HG03571 (cell line): Measurements from ENCODE around the gene LPO.

Source experiments
- ATAC-seq: cut with Tn5 transposase; IDR thresholded peaks from one replicate; pipeline ENCODE4 v1.9.1; 2021; ENCODE audit not compliant: unreplicated experiment

Gene LPO

DNA sequence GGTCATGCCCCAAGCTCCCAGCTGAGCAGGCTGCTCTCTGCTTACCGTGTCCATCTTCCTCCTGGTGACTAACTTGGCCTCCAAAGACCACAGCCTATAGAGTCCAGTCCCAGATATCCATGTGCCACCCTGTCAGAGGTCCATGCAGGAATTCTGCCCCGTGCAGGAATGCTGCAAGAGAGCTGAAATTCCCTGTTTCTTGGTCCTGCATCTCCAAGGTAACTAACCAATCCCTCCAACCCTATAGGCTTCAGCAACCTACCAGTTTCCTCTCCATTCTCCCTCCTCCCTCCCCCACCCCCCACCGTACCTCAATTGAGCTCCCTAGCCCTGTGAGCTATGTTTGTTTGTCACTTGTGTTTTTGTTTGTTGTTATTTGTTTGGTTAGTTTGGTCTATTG lies 9.7 kb upstream of the LPO start:
- ATAC-seq, result no peak

DNA sequence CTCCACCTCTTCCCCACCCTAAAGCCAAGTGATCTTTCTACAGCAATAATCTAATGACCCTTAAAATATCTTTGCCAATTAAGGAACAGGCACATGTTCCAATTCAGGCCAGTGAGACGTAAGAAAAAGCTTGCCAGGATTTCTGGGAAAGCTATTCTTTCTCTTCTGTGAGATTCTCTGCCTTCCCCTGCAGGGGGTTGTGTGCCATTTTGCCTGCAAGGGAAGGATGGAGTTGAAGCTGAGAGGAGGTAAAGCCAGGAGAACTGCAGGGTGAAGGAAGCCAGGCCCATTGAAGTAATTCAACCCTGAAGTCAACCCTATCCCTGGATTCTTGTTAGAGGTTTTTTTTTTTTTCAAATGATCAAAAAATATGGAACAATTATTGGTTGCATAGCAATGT lies 9.0 kb upstream of the LPO start:
- ATAC-seq, result no peak

DNA sequence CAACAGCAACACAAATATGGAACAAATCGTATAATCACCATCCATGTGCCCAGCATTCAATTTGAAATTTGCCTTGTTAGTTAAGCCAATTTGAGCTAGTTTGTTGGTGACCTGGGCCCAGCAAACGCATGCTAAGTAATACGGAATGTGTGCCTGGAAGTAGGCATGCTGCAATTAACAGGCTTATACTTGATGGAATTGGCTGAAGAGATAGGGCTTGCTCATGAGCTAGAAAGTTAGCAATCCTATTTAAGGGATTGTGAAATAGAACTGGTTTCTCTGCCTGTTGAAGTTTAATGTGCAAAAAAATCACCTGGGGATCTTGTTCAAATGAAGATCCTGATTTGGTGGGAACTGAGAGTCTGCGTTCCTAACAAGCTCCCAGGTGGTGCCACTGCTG lies 8.5 kb upstream of the LPO start:
- no peak for ATAC-seq

DNA sequence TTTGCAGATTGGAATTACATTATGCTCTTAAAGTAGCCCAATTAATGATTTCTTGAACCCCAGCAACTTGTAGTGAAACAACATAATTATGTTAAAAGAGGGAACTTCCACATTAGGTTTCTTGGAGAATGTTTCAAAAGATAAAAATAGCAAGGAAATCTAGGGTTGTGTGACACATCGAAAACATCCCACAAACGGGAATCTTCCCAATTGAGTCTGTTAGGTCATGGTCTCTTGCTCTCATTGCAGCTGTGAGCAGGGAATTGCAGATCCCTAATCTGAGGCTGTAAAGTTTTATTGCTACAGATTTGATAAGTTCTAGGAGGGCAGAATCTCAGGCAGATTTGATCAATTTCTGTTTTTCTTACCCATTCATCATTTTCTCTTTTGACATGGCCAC lies 6.7 kb upstream of the LPO start:
- ATAC-seq, result no peak

DNA sequence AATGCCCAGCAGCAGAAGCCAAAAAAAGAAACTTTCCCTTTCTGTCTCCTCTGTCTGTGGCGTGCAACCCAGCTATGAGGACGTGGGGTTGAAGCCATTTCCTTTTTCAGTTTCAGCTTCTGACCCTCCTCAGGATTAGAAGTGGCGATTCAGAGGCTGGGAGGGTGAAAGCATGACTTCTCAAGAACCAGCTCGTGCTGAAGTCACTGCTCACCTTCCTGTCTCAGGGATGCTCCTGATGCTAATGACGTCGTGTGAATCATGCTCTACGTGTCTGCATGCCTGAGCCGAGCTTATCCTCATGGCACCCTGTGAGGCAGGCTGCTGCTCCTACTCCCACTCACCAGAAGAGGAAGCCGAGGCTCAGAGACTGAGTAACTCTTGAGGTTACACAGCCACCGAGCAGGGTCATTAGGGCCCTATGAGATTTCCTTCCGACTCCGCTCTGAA lies 5.7 kb upstream of the LPO start:
- peak; percentile 63 for ATAC-seq

DNA sequence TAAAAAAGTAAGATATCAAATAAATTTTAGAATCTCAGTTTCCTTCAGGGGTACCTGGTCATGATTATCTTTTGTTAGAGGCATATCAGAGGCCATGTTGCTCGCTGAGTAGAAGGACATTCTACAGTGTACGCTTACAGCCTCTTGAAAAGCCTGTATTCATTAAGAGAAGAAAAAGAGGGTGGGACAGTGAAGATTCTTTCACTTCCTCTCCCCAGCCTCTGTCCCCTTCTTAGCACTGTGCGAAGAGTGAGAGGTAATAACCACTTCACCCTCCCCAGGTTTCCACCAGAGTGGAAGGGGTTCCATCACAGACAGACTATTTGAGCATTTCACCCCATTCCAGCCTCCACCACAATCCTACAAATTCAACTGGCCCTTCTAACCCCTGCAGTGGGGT lies 4.8 kb upstream of the LPO start:
- ATAC-seq, result no peak

DNA sequence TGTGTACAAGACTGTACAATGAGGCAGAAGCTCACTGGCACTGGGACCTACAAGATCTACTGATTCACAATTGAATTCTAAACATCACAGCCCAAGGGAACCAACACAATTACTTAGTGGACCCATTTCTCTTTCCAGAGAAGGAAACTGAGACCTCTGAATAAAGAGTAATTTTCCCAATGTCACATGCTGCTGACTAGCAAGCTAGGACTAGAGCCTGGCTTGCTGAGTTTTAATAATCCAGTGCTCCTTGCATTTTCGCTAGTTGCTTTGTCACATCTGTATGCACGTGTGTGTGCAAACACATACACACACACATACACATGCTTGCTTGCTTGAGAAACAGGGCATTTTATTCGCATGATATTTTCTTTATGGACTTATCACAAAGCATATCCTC lies 3.9 kb upstream of the LPO start:
- ATAC-seq, result no peak

DNA sequence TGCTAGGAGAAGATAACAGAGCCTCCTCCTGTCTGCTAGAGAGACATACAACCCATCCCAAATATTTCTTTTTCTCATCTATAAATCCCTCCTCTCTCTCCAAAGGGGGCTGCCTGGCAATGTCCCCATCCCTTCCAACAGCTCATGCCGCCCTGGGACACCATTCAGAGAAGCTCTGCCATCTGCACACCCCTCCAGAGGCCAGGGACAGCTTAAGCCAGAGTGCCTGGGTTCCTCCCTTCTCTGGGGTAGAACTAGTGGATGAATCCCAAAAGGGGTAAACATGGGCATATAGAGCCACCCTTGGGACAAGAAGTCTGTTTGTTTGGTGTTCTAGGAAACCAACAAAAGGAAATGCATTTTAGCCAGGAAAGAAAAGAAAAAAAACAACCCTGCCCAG lies 2.6 kb upstream of the LPO start:
- ATAC-seq, result no peak

DNA sequence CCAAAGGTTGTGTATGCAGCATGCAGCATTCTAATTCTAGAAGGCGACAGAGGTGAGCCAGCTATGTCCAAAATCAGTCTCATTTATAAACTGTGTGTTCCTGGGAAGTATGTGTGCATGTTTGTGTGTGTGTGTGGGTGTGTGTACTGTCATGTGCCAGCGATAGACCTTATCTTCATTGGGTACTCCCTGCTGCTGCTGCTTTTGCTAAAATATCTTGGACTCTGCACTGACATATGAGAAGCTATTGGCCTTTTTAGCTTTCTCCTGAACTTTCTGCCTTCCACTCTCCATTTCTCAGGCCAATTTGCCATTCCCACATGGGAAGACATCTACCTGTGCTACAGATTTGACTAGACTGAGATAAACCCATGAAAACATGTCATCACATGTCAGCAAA lies 2.0 kb upstream of the LPO start:
- no peak for ATAC-seq

DNA sequence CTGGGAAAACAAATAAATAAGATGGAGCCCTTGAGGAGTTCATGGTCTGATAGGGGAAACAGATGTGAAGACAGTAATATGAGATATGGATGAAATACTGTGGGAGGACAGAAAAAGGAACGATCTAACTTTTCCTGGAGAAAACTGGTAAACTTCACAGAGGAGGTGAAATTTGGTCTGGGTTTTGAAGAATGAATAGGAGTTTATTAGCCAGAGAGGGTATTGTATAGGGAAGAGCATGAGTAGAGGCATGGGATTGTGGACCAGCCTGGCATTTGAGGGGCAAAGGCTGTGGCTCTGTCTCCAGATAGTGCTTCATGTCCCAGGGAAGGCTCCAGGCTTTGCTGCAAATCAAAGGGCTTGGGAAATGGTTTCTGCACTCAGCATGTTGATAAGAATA lies 1.6 kb downstream of the LPO start:
- no peak for ATAC-seq

DNA sequence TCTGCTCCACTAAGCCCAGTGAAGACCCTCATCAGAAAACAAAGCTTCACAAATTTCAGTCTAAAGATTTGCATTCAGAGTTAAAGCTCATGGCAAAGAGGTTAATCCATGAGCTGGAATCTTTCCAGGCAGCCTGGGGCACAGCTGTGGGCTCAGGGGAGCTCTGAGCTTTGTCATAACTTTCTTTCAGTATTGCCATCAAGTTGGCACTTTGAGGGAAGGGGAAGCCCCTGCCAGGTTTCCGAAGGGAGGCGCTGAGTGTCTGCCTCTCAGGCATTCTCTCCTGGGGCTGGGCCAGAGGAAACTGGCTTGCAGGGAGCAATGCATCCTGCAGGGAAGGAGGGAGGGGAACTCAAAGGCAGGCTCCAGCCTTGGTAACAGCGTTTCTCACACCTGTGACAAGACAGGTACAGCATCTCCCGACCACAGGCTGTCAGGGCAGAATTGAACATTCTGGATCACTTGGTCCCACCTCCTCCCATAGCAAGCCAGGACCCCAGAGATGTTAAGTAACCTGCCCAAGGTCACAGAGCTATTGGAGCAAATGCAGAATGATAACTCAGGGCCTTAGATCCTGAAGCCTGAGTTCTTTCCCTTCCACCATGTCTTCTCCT lies 3.9 kb downstream of the LPO start:
- no peak for ATAC-seq

DNA sequence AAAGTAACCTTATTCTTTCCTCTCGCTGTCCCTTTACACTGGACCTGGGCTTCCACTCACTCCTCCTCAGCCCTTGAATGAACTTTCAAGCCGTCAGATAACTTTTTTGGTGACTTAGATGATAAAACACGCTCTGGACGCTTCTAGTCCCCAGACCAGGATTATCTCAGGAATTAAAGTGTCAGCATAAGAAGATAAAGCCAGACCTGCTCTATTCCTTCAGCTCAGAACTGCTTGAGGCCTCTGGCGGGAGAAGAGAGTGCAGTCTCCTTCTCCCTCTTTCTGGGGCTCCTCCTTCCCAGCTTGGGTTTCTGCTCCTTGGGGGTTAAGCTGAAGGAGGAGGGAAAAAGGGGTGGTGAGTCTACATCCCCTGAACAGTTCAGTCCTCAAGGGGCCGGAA lies 6.6 kb downstream of the LPO start:
- no peak for ATAC-seq

DNA sequence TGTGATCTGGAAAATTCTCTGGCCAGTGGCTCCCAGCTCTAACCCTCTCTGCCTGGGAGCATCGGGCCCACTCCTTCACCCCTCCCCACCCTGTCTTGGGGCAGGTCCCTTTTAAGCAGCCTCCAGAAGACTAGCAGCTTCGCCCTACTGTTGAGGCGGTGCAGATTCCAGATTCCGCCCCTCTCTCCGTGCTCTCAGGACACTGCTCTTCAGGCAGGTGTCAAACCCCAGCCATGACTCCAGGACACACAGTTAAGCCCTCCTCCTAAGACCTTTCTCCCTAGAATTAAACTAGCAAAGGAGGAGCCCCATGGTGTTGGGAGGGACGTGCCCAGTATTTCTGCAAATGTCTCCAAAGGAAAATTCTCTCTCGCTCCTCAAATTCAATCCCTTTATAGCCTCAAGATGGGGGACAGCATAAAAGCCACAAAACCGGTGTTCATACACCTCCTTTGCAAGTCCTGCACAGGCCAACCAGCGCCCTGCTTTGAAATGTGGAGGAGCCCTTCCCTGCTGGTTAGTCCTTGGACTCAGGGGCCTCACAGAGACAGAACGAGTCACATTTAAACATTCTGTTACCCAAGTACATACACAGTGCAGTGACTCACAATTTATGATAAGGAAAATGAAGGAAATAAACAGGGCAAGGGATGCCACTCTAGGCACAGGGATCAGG lies 7.2 kb downstream of the LPO start:
- no peak for ATAC-seq

DNA sequence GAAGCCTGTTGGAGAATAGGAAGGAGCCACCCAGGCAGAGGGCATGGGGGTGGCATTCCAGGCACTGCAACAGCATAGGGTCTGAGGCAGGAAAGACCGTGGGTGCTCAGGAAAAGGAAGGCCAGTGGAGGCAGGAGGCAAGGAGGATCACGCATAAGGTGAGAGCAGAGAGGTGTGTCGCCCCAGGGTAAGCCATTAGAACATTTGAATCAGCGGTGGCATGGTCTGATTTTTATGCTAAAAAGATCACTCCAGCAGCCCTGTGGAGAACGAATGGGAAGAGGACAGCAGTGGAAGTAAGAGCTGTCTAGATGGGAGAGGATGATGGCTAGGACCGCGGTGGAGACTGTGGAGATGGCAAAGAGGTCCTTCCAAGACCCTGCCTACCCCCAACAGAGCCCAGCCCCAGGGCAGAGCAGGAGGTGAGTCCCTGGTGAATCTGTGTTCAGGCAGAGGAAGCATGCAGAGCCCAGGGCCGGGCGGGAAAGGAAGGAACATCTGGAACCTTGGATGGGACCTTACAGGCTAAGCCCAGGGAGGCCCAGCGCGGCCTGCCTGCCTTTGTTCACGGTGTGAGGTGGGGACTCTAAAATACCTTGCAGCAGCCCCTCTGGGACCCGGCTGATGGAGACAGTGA lies 7.8 kb downstream of the LPO start:
- ATAC-seq, result no peak

DNA sequence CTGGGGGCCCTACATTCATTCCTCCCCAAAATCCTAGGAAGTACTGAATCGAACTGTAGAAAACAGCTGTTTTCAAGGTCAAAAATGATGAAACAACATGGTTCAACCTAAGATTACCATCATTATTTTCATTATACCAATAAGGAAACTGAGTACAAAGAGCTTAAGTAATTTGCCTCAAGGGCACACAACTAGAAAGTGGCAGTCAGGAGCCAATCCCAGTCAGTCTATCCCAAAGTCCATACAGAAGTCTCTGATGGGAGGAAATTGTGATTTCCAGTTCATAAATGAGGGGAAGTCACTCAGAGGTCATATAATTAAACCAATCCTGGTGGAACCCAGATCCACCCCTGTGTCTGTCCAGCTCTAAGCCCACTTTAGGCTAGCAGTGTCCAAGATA lies 8.4 kb downstream of the LPO start:
- ATAC-seq, result no peak

DNA sequence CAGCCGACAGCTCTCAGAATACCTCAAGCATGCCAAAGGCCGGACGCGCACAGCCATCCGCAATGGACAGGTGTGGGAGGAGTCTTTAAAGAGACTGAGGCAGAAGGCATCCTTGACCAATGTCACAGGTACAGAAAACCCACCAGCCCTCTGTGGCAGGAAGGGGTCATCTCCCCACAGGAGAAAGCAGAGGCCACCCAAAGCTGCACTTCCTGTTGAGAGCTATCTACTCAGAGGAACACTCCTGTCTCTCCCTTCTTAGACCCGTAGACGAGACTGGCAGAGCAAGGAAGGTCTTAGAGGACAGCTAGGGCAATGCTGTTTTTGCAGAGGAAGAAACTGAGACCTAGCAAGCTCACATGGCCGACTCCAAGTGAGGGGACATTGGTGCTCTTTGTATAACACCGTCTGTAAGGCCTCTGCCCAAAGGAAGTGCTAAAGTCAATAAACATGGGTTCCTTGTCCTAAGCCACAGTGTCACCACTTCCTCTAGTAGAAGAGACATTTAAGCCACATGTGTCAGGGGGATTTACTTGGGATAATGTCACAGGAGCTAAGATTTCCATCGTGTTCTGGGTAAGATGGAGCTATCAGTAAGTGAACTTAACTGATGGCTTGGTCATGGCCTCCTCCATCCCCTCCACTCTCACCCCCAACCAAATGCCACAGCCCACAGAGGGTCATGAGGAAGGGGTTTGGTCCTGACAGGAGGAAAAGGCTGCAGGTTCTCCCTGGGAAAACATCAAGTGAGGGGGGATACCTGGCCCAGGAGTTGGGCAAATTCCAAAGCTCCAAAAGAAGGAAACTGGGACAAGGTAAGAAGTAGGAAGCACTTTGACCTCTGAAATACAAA lies 9.4 kb downstream of the LPO start:
- ATAC-seq, result no peak

DNA sequence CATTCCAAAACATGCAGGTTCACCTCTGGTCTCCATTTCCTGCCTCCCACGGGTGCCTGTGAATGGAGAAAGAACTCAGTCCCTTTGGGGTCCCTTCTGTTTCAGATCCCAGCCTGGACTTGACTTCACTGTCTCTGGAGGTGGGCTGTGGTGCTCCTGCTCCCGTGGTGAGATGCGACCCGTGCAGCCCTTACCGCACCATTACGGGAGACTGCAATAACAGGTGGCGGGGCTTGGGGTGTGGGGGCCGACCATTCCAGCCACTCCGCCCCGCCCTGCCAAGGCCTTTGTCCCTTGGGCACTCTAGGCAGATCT lies 10.5 kb downstream of the LPO start:
- ATAC-seq, result no peak

DNA sequence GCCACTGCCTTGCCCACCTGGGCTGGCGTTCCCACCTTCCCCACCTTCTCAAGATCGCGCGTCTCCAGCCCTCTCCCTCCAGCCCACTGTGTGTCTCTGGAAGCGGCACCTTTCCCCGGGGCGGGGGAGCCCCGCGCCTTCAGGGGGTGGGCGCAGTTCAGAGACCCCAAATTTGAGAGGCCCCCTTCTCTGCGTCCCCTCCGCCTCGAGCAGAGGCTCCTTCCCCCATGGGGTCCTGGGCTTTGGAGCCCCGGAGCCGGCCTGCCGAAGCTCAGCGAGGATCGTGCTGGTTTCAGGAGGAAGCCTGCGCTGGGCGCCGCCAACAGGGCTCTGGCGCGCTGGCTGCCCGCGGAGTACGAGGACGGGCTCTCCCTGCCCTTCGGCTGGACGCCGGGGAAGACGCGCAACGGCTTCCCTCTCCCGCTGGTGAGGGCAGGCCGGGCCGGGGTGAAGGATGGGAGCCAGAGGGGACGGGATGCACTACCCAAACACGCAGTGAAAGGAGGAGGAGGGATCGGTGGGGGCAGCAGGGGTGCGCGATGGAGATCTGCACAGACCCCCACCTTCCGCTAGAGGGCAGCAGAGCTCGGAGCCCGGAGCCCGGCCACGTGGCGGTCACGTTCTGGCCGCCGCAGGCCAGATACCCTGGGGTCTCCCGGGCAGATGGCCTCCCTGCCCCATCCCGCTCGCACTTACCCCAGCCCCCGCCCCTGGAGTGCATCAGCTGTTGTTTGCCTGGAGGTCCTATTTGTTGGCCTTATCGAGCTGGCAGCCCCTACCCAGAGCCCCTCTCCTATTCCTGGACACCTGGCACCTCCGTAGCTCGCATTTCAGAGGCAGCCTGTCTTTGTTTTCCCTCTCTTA lies 11.1 kb downstream of the LPO start:
- peak; percentile 65 for ATAC-seq

DNA sequence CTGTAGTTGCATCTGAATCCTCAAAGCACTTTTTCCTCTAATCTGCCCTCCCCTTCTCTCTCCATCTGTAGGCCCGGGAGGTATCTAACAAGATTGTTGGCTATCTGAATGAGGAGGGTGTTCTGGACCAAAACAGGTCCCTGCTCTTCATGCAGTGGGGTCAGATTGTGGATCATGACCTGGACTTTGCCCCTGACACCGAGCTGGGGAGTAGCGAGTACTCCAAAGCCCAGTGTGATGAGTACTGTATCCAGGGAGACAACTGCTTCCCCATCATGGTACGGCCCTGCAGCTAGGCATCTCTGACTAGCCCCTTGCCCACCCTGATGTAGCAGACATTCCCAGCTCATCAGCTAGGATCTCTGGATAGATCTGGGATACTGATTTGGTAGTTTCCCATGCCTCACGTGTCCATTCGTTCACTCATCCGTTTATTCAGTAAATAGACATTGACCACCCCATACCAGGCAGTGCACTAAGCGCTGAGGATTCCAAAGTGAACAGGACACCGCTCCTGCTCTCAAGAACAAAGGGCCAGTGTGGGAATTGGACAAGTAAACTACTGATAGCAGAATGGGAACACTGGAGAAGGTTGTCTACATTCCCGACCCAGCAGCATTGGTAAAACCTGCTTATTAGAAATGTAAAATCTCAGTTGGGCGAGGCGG lies 12.1 kb downstream of the LPO start:
- no peak for ATAC-seq

DNA sequence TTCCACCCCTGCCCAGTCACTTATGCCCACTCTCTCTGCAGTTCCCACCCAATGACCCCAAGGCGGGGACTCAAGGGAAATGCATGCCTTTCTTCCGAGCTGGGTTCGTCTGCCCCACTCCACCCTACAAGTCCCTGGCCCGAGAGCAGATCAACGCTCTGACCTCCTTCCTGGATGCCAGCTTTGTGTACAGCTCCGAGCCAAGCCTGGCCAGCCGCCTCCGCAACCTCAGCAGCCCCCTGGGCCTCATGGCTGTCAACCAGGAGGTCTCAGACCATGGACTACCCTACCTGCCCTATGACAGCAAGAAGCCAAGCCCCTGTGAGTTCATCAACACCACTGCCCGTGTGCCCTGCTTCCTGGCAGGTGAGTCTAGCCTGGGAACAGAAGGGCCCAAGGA lies 13.8 kb downstream of the LPO start:
- no peak for ATAC-seq
